Measurements from ENCODE around the gene NTN5. TPM values are rescaled to one million over a fixed set of nuclear protein-coding genes. Genes with fewer than 3 reads are reported as not detected.
A peak's percentile ranks its signal among the peaks of the same experiment; 100 is the strongest.

Gene NTN5
- total RNA-seq, 1 donor from 2014 or later = 1.8 TPM

GRCh38 chr19:48636859-48637448 lies 35.9 kb downstream of the NTN5 start, which contains the start of gene DBP:
DBP (minus strand) TSS chr19:48637379; CDS start chr19:48636994, 385 bp downstream.
- Mint-ChIP-seq H3K27ac (ENCODE audit: unreplicated experiment) (peak within 1 kb of the TSS; percentile 90), H3K27me3 (ENCODE audit: unreplicated experiment) (peaks cover 20% of the 10 kb centered on the region), H3K36me3 (ENCODE audit: unreplicated experiment) (peaks cover 4% of the 10 kb centered on the region), H3K9me3 (ENCODE audit: unreplicated experiment) (peaks cover 6% of the 10 kb centered on the region), H3K4me1 (ENCODE audit: low read depth, unreplicated experiment) (peaks cover 13% of the 10 kb centered on the region), H3K4me3 (ENCODE audit: unreplicated experiment) (peak within 1 kb of the TSS; percentile 86)
- peak; percentile 55 for DNase-seq
- TF ChIP-seq CTCF (IDR thresholded peaks at IDR 0.05; ENCODE audit: partially characterized antibody, unreplicated experiment) = no peak

GRCh38 chr19:48635966-48636858 lies 36.6 kb downstream of the NTN5 start:
- H3K4me1 Mint-ChIP-seq (ENCODE audit: low read depth, unreplicated experiment) = peaks cover 13% of the 10 kb centered on the region
- no peak for TF ChIP-seq CTCF (IDR thresholded peaks at IDR 0.05; ENCODE audit: partially characterized antibody, unreplicated experiment)
- no peak overlapping the region for H3K27ac Mint-ChIP-seq (ENCODE audit: unreplicated experiment)
- peak overlapping the region; percentile 72 for H3K4me3 Mint-ChIP-seq (ENCODE audit: unreplicated experiment)
- no peak for DNase-seq
- H3K9me3 Mint-ChIP-seq (ENCODE audit: unreplicated experiment) = peaks cover 6% of the 10 kb centered on the region
- H3K36me3 Mint-ChIP-seq (ENCODE audit: unreplicated experiment) = peaks cover 4% of the 10 kb centered on the region
- peaks cover 18% of the 10 kb centered on the region for H3K27me3 Mint-ChIP-seq (ENCODE audit: unreplicated experiment)

GRCh38 chr19:48635263-48635965 lies 37.4 kb downstream of the NTN5 start:
- Mint-ChIP-seq H3K27ac (ENCODE audit: unreplicated experiment) (no peak overlapping the region), H3K9me3 (ENCODE audit: unreplicated experiment) (peaks cover 6% of the 10 kb centered on the region), H3K27me3 (ENCODE audit: unreplicated experiment) (peaks cover 17% of the 10 kb centered on the region), H3K4me3 (ENCODE audit: unreplicated experiment) (peak overlapping the region; percentile 72), H3K36me3 (ENCODE audit: unreplicated experiment) (peaks cover 4% of the 10 kb centered on the region), H3K4me1 (ENCODE audit: low read depth, unreplicated experiment) (peaks cover 15% of the 10 kb centered on the region)
- no peak for TF ChIP-seq CTCF (IDR thresholded peaks at IDR 0.05; ENCODE audit: partially characterized antibody, unreplicated experiment)
- DNase-seq = peak; percentile 71

- Mint-ChIP-seq H3K36me3 (ENCODE audit: unreplicated experiment) (peaks cover 4% of the 10 kb centered on the region), H3K4me1 (ENCODE audit: low read depth, unreplicated experiment) (peaks cover 15% of the 10 kb centered on the region), H3K9me3 (ENCODE audit: unreplicated experiment) (peaks cover 6% of the 10 kb centered on the region), H3K27me3 (ENCODE audit: unreplicated experiment) (peaks cover 12% of the 10 kb centered on the region), H3K4me3 (ENCODE audit: unreplicated experiment) (peak overlapping the region; percentile 72), H3K27ac (ENCODE audit: unreplicated experiment) (peak overlapping the region; percentile 22)
- DNase-seq = peak; percentile 94
- no peak for TF ChIP-seq CTCF (IDR thresholded peaks at IDR 0.05; ENCODE audit: partially characterized antibody, unreplicated experiment)
Observed at GRCh38 chr19:48634424-48635262, 38.2 kb downstream of the NTN5 start.

All from glutamatergic neuron (in vitro differentiated cells).